ENCODE results near the gene BMERB1. TPM values are rescaled to one million over a fixed set of nuclear protein-coding genes. Genes with fewer than 3 reads are reported as not detected.

Gene BMERB1
- polyA plus RNA-seq, 1 of the 3 experiments (the other 2 are of a cell fraction): 33.9 TPM

DNA sequence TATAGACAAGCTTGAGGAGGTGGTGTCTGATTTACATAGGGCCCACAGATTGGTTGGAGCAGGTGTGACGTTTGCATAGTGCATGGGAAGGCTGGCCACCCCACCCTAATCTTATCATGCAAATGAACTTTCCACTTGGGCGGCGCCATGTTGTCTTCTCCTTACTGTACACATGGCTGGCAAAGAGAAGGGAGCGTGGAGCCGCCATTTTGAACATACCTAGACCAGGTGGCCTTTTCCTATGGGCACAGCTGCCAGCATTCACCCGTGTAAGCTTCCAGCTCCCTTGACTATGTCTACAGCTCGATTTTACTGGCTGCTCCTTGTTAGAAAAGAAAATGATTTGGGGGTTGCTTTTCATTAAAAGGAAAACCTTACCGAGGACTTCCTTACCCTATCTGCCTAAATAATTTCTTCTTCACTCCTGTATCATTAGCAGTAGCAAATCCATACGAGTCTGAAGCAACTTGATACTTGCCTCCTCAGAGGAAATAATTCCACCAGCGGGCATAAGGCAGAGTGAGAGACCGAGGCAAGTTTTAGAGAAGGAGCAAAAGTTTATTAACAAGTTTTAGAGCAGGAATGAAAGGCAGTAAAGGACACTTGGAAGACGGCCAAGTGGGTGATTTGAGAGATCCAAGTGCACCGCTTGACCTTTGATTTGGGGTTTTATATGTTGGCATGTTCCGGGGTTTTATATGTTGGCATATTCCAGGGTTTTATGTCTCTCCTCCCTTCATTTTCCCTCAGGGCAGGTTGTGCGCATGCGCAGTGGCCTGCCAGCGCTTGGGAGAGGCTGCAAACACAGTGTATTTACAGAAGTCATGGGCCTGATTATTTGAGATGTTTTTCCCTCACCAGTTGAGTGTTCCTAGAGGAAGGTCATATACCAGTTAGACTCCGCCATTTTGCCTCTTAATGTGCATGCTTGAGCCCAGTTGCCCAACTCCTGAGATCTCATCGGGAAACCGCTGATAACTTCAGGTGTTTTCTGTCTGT is 142.9 kb downstream of the BMERB1 start:
- Histone ChIP-seq H3K36me3 (replicated peaks in 1 of 2; ENCODE audit: control insufficient read depth in 1 of 2, insufficient read depth in 2 of 2, low read length in 1 of 2) (peaks cover 0 to 4% of the 10 kb centered on the region in 2 experiments), H3K79me2 (ENCODE audit: insufficient read depth) (no peaks in the 10 kb centered on the region), H3F3A (replicated peaks; ENCODE audit: insufficient read depth) (no peaks in the 10 kb centered on the region), H3K27ac (ENCODE audit: low read depth in 2 of 2, low read length in 1 of 2) (no peak overlapping the region), H2AFZ (ENCODE audit: low read depth) (no peak overlapping the region), H3K4me2 (no peak overlapping the region), H4K20me1 (ENCODE audit: insufficient read depth) (no peaks in the 10 kb centered on the region), H3K4me1 (ENCODE audit: control insufficient read depth in 1 of 2, insufficient read depth in 2 of 2, low read depth in 1 of 2, low read length in 1 of 2) (no peaks in the 10 kb centered on the region), H3K9me2 (no peaks in the 10 kb centered on the region), H3K4me3 (ENCODE audit: low read depth in 2 of 2, low read length in 1 of 2) (no peak overlapping the region), H3K9ac (no peak overlapping the region), H3K9me3 (no peaks in the 10 kb centered on the region), H3K27me3 (ENCODE audit: insufficient read depth) (no peaks in the 10 kb centered on the region)
- ChIA-PET POLR2A (no interaction called here), CTCF (no interaction called here)
- WGBS (ENCODE audit: low lambda C conversion rate): 96% methylated on average over 20 of the region's 20 CpGs
- TF ChIP-seq MEF2A (IDR thresholded peaks at IDR 0.05; ENCODE audit: borderline replicate concordance, low read depth) (no peak), FOSL2 (IDR thresholded peaks at IDR 0.05; ENCODE audit: borderline replicate concordance, low read depth) (no peak), EZH2phosphoT487 (IDR thresholded peaks at IDR 0.05; ENCODE audit: borderline replicate concordance, low read depth) (no peak), MXI1 (IDR thresholded peaks at IDR 0.05; ENCODE audit: low read depth, low read length) (no peak), SIN3A (IDR thresholded peaks at IDR 0.05; ENCODE audit: borderline replicate concordance, low read depth, low read length) (no peak)
- TF ChIP-seq, protein P1, sequence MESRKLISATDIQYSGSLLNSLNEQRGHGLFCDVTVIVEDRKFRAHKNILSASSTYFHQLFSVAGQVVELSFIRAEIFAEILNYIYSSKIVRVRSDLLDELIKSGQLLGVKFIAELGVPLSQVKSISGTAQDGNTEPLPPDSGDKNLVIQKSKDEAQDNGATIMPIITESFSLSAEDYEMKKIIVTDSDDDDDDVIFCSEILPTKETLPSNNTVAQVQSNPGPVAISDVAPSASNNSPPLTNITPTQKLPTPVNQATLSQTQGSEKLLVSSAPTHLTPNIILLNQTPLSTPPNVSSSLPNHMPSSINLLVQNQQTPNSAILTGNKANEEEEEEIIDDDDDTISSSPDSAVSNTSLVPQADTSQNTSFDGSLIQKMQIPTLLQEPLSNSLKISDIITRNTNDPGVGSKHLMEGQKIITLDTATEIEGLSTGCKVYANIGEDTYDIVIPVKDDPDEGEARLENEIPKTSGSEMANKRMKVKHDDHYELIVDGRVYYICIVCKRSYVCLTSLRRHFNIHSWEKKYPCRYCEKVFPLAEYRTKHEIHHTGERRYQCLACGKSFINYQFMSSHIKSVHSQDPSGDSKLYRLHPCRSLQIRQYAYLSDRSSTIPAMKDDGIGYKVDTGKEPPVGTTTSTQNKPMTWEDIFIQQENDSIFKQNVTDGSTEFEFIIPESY (IDR thresholded peaks at IDR 0.05; ENCODE audit: borderline replicate concordance, low read depth): no peak
- DNase-seq: no peak

DNA sequence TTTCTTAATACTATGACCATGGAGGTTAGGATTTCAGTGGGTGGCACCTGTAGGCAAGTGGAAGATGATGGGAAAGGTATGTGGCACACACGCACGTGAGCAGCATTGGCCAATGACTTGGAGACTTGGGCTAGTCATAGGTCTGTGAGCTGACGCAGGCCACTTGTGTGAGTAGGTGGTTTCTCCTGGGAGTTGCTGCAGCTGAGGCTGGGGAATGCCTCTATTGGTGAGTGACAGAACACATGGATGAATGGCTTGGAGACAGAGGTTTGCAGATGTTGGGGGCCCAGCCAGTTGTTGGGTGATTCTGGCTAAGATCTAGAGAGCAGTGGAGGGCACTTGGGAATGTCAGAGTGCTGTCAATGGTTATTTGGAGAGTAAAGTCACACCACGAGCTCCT is 144.4 kb downstream of the BMERB1 start:
- POLR2A ChIA-PET: no interaction called here
- 96% methylated on average over 4 of the region's 4 CpGs for WGBS (ENCODE audit: low lambda C conversion rate)
- TF ChIP-seq, protein P2, sequence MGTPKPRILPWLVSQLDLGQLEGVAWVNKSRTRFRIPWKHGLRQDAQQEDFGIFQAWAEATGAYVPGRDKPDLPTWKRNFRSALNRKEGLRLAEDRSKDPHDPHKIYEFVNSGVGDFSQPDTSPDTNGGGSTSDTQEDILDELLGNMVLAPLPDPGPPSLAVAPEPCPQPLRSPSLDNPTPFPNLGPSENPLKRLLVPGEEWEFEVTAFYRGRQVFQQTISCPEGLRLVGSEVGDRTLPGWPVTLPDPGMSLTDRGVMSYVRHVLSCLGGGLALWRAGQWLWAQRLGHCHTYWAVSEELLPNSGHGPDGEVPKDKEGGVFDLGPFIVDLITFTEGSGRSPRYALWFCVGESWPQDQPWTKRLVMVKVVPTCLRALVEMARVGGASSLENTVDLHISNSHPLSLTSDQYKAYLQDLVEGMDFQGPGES (IDR thresholded peaks at IDR 0.05; ENCODE audit: low read depth, low read length): no peak
- no peak for TF ChIP-seq RXRA (IDR thresholded peaks at IDR 0.05; ENCODE audit: borderline replicate concordance, low read depth)
- TF ChIP-seq YY1 (IDR thresholded peaks at IDR 0.05; ENCODE audit: low read depth): no peak
- TF ChIP-seq ELF1 (IDR thresholded peaks at IDR 0.05): no peak
- no peak for TF ChIP-seq RFX5 (IDR thresholded peaks at IDR 0.05; ENCODE audit: low read length)
- TF ChIP-seq RAD21 (IDR thresholded peaks at IDR 0.05; ENCODE audit: low read length): no peak
- no peak for TF ChIP-seq NFIC (IDR thresholded peaks at IDR 0.05; ENCODE audit: borderline replicate concordance)
- TF ChIP-seq, protein P3, sequence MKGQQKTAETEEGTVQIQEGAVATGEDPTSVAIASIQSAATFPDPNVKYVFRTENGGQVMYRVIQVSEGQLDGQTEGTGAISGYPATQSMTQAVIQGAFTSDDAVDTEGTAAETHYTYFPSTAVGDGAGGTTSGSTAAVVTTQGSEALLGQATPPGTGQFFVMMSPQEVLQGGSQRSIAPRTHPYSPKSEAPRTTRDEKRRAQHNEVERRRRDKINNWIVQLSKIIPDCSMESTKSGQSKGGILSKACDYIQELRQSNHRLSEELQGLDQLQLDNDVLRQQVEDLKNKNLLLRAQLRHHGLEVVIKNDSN (IDR thresholded peaks at IDR 0.05; ENCODE audit: borderline replicate concordance, low read depth): no peak
- TF ChIP-seq FOXJ3 (CRISPR knock-in tag; IDR thresholded peaks at IDR 0.05): no peak
- no peak for TF ChIP-seq GATA2 (CRISPR knock-in tag; IDR thresholded peaks at IDR 0.05)
- no peak for TF ChIP-seq FOXM1 (IDR thresholded peaks at IDR 0.05; ENCODE audit: low read depth)
- TF ChIP-seq TEAD4 (IDR thresholded peaks at IDR 0.05; ENCODE audit: borderline replicate concordance, insufficient read depth): no peak
- TF ChIP-seq SIN3A (IDR thresholded peaks at IDR 0.05; ENCODE audit: borderline replicate concordance, low read depth, low read length): no peak
- TF ChIP-seq, protein P4, sequence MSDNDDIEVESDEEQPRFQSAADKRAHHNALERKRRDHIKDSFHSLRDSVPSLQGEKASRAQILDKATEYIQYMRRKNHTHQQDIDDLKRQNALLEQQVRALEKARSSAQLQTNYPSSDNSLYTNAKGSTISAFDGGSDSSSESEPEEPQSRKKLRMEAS (IDR thresholded peaks at IDR 0.05; ENCODE audit: low read depth): no peak
- TF ChIP-seq TAF1 (IDR thresholded peaks at IDR 0.05; ENCODE audit: borderline replicate concordance, low read depth, low read length): no peak
- TF ChIP-seq EZH2phosphoT487 (IDR thresholded peaks at IDR 0.05; ENCODE audit: borderline replicate concordance, low read depth): no peak

More for the DNA sequence above, 144.4 kb downstream of the BMERB1 start:
- Histone ChIP-seq H4K20me1 (ENCODE audit: insufficient read depth) (no peaks in the 10 kb centered on the region), H3K27me3 (ENCODE audit: insufficient read depth) (no peaks in the 10 kb centered on the region), H3K27ac (ENCODE audit: low read depth in 2 of 2, low read length in 1 of 2) (no peak overlapping the region), H3F3A (replicated peaks; ENCODE audit: insufficient read depth) (no peaks in the 10 kb centered on the region), H2AFZ (ENCODE audit: low read depth) (no peak overlapping the region), H3K9me3 (no peaks in the 10 kb centered on the region), H3K4me3 (ENCODE audit: low read depth in 2 of 2, low read length in 1 of 2) (no peak overlapping the region), H3K79me2 (ENCODE audit: insufficient read depth) (no peaks in the 10 kb centered on the region), H3K9me2 (no peaks in the 10 kb centered on the region), H3K4me2 (no peak overlapping the region), H3K4me1 (ENCODE audit: control insufficient read depth in 1 of 2, insufficient read depth in 2 of 2, low read depth in 1 of 2, low read length in 1 of 2) (no peaks in the 10 kb centered on the region), H3K9ac (no peak overlapping the region), H3K36me3 (replicated peaks in 1 of 2; ENCODE audit: control insufficient read depth in 1 of 2, insufficient read depth in 2 of 2, low read length in 1 of 2) (peaks cover 6 to 8% of the 10 kb centered on the region in 2 experiments)
- no peak for DNase-seq
- CTCF ChIA-PET: interaction anchor here (1.2 kb wide), 1 partner anchor 28 kb away, joined by 3 read pairs; no protein-coding TSS in a partner anchor
